Testis (tissue), 3 donors: ENCODE data around the gene POU4F2. TPM values are rescaled to one million over a fixed set of nuclear protein-coding genes. Genes with fewer than 3 reads are reported as not detected.

Experiments used
- DNase-seq: peaks from one replicate; pipeline ENCODE4 v3.0.0-alpha.2; 2019
- H3K27ac ChIP-seq, 2 donors: fragments of 200-600 bp; sonication (generic); one replicate each; pipeline ENCODE4 v1.5.1; 2019
- H3K27me3 ChIP-seq: fragments of 200-600 bp; sonication (generic); one replicate; pipeline ENCODE4 v1.5.1; 2019
- H3K36me3 ChIP-seq: fragments of 200-600 bp; sonication (generic); one replicate; pipeline ENCODE4 v1.5.1; 2017; ENCODE audit warnings: low read depth; ENCODE audit errors: missing control alignments
- H3K4me1 ChIP-seq: fragments of 200-600 bp; sonication (generic); one replicate; pipeline ENCODE4 v1.5.1; 2019
- H3K4me3 ChIP-seq, 2 donors: fragments of 200-600 bp; sonication (generic); one replicate each; pipeline ENCODE4 v1.5.1; 2017 to 2019
- H3K9me3 ChIP-seq: fragments of 200-600 bp; sonication (generic); one replicate; pipeline ENCODE4 v1.5.1; 2017
- POLR2A ChIP-seq: fragments of 450-650 bp; IDR thresholded peaks from one replicate; pipeline ENCODE4 v1.6.1; 2017; ENCODE audit warnings: antibody characterized with exemption, mild to moderate bottlenecking, moderate library complexity
- WGBS, 2 donors: methylation state at CpG; one replicate each; pipeline ENCODE4 v1.1.5; 2018; 5-methylcytosine and 5-hydroxymethylcytosine counted together
- intact Hi-C: fragments of 100-400 bp; cut with DNase I; formaldehyde crosslinking; loops from one replicate; pipeline ENCODE4 v1.15.1; 2023; ENCODE audit warnings: low total_unique reads
- polyA plus RNA-seq: library from polyadenylated mRNA; stranded (reverse); fragments of 350-450 nt; fragmentation: Illumina TruSeq; extraction: RNeasy Lipid Tissue Mini Kit (QIAGEN cat#74804); gene quantifications from one replicate; pipeline ENCODE4 v1.2.3, GENCODE V29; 2014; ENCODE audit warnings: low read depth, low replicate concordance; ENCODE audit not compliant: insufficient read depth
- total RNA-seq, 2 donors: library from RNA; depleted of rRNA; stranded (reverse); fragments of >200 nt; gene quantifications; one replicate each; pipeline ENCODE4 v1.2.3, GENCODE V29; 2016
- TF ChIP-seq, protein P1 (sequence below), 3 experiments: fragments of 450-650 bp in 2 of 3; fragments of 200-600 bp in 1 of 3; sonication (generic) in 1 of 3; IDR thresholded peaks; one replicate each; pipeline ENCODE4 v1.5.1; 2016 to 2019; ENCODE audit warnings: antibody characterized with exemption in 3 of 3, mild to moderate bottlenecking in 2 of 3, moderate library complexity in 1 of 3

Gene POU4F2
- total and polyA plus RNA-seq, 3 donors from 2014 or later = 0.93 to 3.1 (median 1.9) TPM

DNA sequence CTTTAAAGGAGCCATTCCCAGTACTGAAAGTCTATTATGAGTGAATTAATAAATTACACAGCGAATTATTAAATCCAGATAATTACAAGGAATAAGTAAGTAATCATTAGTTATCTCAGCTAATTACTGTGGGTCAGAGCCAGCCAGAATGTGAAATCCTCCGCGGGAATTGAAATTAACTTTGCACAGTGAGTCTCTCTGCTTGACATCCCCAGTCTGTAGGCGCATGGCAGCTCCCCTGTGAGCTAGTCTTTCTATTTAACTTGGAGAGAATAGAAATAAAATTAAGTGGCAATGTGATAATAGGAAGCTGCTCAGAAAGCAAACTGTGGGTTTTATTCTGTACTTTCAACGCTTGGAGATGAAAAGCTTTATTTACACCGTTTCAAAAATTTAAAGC lies 7.2 kb downstream of the POU4F2 start:
- no peak overlapping the region for H3K27ac ChIP-seq
- H3K4me1 ChIP-seq = no peaks in the 10 kb centered on the region
- no peak for DNase-seq
- no peak for TF ChIP-seq POLR2A
- TF ChIP-seq, protein P1, sequence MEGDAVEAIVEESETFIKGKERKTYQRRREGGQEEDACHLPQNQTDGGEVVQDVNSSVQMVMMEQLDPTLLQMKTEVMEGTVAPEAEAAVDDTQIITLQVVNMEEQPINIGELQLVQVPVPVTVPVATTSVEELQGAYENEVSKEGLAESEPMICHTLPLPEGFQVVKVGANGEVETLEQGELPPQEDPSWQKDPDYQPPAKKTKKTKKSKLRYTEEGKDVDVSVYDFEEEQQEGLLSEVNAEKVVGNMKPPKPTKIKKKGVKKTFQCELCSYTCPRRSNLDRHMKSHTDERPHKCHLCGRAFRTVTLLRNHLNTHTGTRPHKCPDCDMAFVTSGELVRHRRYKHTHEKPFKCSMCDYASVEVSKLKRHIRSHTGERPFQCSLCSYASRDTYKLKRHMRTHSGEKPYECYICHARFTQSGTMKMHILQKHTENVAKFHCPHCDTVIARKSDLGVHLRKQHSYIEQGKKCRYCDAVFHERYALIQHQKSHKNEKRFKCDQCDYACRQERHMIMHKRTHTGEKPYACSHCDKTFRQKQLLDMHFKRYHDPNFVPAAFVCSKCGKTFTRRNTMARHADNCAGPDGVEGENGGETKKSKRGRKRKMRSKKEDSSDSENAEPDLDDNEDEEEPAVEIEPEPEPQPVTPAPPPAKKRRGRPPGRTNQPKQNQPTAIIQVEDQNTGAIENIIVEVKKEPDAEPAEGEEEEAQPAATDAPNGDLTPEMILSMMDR (IDR thresholded peaks at IDR 0.05) = no peak
- H3K4me3 ChIP-seq = no peak overlapping the region
- H3K36me3 ChIP-seq = no peaks in the 10 kb centered on the region
- no peaks in the 10 kb centered on the region for H3K27me3 ChIP-seq
- intact Hi-C loops = no loop called here
- H3K9me3 ChIP-seq = no peaks in the 10 kb centered on the region
- WGBS, 2 donors = 9% methylated on average over 6 of the region's 6 CpGs

DNA sequence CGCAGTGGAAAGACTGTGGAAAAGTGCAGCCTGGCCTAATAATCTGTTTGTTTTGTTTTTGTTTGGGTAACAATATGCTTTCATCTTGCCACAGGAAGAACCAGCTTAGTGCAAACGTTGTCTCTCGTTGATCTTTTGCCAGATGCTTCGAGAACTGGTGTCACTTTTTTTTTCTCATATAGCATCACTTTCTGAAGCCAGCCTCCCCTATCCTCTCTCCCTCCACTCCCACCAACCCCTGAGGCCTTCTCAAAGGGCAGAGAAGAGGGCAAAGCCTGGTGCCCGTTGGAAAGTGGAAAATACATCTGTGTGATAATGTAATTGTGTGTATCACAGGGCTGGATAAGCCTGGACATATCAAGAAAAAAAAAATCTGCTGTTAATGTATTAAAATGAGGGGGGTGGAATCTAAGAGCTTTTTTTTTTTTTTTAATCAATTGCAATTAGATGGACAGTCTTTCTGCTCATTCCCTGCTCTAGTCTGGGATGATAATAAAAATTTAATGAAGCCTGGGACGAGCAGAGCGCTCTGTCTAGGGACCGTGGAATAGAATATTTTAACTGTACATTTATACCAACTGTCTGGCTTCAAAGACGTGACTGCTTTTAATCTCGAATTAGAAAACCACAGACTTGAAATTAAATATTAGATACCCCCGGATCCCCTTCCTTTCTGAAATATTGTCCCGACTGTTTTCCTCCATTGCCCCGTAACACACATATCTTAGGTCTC lies 8.1 kb downstream of the POU4F2 start:
- H3K36me3 ChIP-seq = no peaks in the 10 kb centered on the region
- intact Hi-C loops = no loop called here
- no peaks in the 10 kb centered on the region for H3K4me1 ChIP-seq
- no peak overlapping the region for H3K4me3 ChIP-seq
- TF ChIP-seq, protein P1 (IDR thresholded peaks at IDR 0.05) = no peak
- TF ChIP-seq POLR2A = no peak
- H3K27me3 ChIP-seq = no peaks in the 10 kb centered on the region
- H3K9me3 ChIP-seq = no peaks in the 10 kb centered on the region
- H3K27ac ChIP-seq = no peak overlapping the region
- WGBS, 2 donors = 5 to 7% methylated on average over 13 of the region's 13 CpGs
- no peak for DNase-seq

- intact Hi-C loops = no loop called here
- TF ChIP-seq, protein P1 (IDR thresholded peaks at IDR 0.05) = no peak
- TF ChIP-seq POLR2A = no peak
- Histone ChIP-seq H3K27me3 (no peaks in the 10 kb centered on the region), H3K9me3 (no peaks in the 10 kb centered on the region), H3K4me3 (peak overlapping the region in 1 of 2 donors; percentile 15), H3K4me1 (no peaks in the 10 kb centered on the region), H3K27ac (no peak overlapping the region), H3K36me3 (no peaks in the 10 kb centered on the region)
- WGBS, 2 donors = 2 to 4% methylated on average over 14 to 46 of the region's 46 CpGs
- DNase-seq = no peak
Observed at GRCh38 chr4:146647615-146648460, 9.1 kb downstream of the POU4F2 start.

- 0 to 4% methylated on average over 9 to 16 of the region's 16 CpGs for WGBS, 2 donors
- Histone ChIP-seq H3K4me1 (no peaks in the 10 kb centered on the region), H3K27ac (no peak overlapping the region), H3K4me3 (peak overlapping the region in 1 of 2 donors; percentile 15), H3K9me3 (no peaks in the 10 kb centered on the region), H3K36me3 (no peaks in the 10 kb centered on the region), H3K27me3 (no peaks in the 10 kb centered on the region)
- intact Hi-C loops = no loop called here
- TF ChIP-seq, protein P1 (IDR thresholded peaks at IDR 0.05) = no peak
- TF ChIP-seq POLR2A = no peak
- DNase-seq = no peak
Observed at GRCh38 chr4:146648461-146648783, 9.7 kb downstream of the POU4F2 start.
